Measurements from ENCODE around the gene STK31.

The STK31 gene

DNA sequence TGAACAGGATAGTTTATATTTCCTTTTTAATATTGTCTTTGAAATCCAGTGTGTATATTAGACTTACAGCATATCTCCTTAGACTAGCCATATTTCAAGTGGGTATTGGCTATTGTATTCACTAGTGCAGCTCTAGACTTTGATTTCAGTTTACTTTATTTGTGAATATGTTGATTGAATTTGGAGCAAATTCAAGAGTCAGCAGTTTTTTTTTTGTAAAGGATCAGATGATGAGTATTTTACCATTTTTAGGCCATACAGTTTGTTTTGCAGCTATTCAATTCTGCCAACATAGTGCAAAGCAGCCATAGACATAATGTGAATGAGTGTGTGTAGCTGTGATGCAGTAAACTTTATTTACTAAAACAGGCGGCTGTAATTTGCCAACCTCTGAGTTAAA is 4.6 kb downstream of the STK31 start:
- TF ChIP-seq, protein P1, sequence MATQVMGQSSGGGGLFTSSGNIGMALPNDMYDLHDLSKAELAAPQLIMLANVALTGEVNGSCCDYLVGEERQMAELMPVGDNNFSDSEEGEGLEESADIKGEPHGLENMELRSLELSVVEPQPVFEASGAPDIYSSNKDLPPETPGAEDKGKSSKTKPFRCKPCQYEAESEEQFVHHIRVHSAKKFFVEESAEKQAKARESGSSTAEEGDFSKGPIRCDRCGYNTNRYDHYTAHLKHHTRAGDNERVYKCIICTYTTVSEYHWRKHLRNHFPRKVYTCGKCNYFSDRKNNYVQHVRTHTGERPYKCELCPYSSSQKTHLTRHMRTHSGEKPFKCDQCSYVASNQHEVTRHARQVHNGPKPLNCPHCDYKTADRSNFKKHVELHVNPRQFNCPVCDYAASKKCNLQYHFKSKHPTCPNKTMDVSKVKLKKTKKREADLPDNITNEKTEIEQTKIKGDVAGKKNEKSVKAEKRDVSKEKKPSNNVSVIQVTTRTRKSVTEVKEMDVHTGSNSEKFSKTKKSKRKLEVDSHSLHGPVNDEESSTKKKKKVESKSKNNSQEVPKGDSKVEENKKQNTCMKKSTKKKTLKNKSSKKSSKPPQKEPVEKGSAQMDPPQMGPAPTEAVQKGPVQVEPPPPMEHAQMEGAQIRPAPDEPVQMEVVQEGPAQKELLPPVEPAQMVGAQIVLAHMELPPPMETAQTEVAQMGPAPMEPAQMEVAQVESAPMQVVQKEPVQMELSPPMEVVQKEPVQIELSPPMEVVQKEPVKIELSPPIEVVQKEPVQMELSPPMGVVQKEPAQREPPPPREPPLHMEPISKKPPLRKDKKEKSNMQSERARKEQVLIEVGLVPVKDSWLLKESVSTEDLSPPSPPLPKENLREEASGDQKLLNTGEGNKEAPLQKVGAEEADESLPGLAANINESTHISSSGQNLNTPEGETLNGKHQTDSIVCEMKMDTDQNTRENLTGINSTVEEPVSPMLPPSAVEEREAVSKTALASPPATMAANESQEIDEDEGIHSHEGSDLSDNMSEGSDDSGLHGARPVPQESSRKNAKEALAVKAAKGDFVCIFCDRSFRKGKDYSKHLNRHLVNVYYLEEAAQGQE (IDR thresholded peaks at IDR 0.05; ENCODE audit: insufficient replicate concordance, low read depth), result no peak
- TF ChIP-seq POLR2AphosphoS5 (IDR thresholded peaks at IDR 0.05; ENCODE audit: low read depth) (no peak), GABPA (IDR thresholded peaks at IDR 0.05; ENCODE audit: low read depth) (no peak), SPI1 (IDR thresholded peaks at IDR 0.05; ENCODE audit: borderline replicate concordance, low read depth) (no peak)
- TF ChIP-seq, protein P2, sequence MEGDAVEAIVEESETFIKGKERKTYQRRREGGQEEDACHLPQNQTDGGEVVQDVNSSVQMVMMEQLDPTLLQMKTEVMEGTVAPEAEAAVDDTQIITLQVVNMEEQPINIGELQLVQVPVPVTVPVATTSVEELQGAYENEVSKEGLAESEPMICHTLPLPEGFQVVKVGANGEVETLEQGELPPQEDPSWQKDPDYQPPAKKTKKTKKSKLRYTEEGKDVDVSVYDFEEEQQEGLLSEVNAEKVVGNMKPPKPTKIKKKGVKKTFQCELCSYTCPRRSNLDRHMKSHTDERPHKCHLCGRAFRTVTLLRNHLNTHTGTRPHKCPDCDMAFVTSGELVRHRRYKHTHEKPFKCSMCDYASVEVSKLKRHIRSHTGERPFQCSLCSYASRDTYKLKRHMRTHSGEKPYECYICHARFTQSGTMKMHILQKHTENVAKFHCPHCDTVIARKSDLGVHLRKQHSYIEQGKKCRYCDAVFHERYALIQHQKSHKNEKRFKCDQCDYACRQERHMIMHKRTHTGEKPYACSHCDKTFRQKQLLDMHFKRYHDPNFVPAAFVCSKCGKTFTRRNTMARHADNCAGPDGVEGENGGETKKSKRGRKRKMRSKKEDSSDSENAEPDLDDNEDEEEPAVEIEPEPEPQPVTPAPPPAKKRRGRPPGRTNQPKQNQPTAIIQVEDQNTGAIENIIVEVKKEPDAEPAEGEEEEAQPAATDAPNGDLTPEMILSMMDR (IDR thresholded peaks at IDR 0.05; ENCODE audit: insufficient read depth, low read length), result no peak
- no peak overlapping the region for H3K4me3 ChIP-seq (replicated peaks; ENCODE audit: insufficient read depth, low read length)
- no peaks in the 10 kb centered on the region for H3K27me3 ChIP-seq (ENCODE audit: insufficient read depth, poor library complexity, severe bottlenecking)
- no peak for DNase-seq (ENCODE audit: low read depth in 1 of 2, low spot score in 1 of 2)
- no peak overlapping the region for H3K27ac ChIP-seq (replicated peaks)

DNA sequence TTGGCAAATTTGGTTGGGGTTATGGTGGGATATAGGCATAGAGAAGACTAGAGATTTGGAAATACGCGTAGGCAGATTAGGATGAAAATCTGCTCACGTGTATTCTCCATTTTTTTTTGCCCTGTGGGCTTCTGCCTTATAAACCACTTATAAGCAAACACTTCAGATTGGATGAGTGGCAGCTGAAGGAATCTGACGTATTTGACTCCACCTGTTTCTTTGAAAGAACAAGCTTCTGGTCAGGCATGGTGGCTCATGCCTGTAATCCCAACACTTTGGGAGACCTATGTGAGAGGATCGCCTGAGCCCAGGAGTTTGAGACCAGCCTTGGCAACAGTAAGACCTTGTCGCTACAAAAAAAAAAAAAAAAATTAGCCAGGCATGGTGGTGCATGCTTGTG is 5.1 kb downstream of the STK31 start:
- Histone ChIP-seq H3K4me3 (replicated peaks; ENCODE audit: insufficient read depth, low read length) (no peak overlapping the region), H3K27me3 (ENCODE audit: insufficient read depth, poor library complexity, severe bottlenecking) (no peaks in the 10 kb centered on the region), H3K27ac (replicated peaks) (no peak overlapping the region)
- no peak for DNase-seq (ENCODE audit: low read depth in 1 of 2, low spot score in 1 of 2)
- TF ChIP-seq, protein P2 (IDR thresholded peaks at IDR 0.05; ENCODE audit: insufficient read depth, low read length), result no peak
- TF ChIP-seq, protein P1 (IDR thresholded peaks at IDR 0.05; ENCODE audit: insufficient replicate concordance, low read depth), result no peak
- no peak for TF ChIP-seq GABPA (IDR thresholded peaks at IDR 0.05; ENCODE audit: low read depth)
- TF ChIP-seq POLR2AphosphoS5 (IDR thresholded peaks at IDR 0.05; ENCODE audit: low read depth), result no peak
- TF ChIP-seq SPI1 (IDR thresholded peaks at IDR 0.05; ENCODE audit: borderline replicate concordance, low read depth), result no peak

DNA sequence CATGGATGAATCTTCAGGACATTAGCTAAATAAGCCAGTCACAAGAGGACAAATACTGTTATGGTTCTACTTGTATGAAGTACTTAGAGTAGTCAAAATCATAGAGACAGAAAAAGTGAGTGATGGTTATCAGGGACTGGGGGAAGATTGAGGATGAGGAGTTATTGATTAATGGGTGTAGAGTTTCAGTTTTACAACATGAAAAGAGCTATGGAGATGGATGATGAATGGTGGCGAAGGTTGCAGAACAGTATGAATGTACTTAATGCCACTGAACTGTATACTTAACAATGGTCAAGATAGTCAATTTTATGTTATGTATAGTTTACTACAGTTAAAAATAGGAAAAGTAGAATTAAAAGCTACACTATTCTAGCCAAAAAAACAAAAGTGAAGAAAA is 7.8 kb downstream of the STK31 start:
- TF ChIP-seq SPI1 (IDR thresholded peaks at IDR 0.05; ENCODE audit: borderline replicate concordance, low read depth) (no peak), POLR2AphosphoS5 (IDR thresholded peaks at IDR 0.05; ENCODE audit: low read depth) (no peak)
- TF ChIP-seq, protein P1 (IDR thresholded peaks at IDR 0.05; ENCODE audit: insufficient replicate concordance, low read depth), result no peak
- TF ChIP-seq, protein P2 (IDR thresholded peaks at IDR 0.05; ENCODE audit: insufficient read depth, low read length), result no peak
- Histone ChIP-seq H3K27me3 (ENCODE audit: insufficient read depth, poor library complexity, severe bottlenecking) (no peaks in the 10 kb centered on the region), H3K4me3 (replicated peaks; ENCODE audit: insufficient read depth, low read length) (no peak overlapping the region), H3K27ac (replicated peaks) (no peak overlapping the region)
- no peak for DNase-seq (ENCODE audit: low read depth in 1 of 2, low spot score in 1 of 2)

Data from HL-60 (cell line).